GM23338 (cell line): ENCODE results near the gene EYA3.

ENCODE experiments used
- CREB1 ChIP-seq: fragments of 250-450 bp; sonication (Bioruptor Pico); IDR thresholded peaks from 2 replicates; pipeline ENCODE4 v1.5.0; 2020; ENCODE audit warnings: low read depth, mild to moderate bottlenecking, moderate library complexity
- CTCF ChIP-seq, 2 experiments: fragments of 200-600 bp in 1 of 2; sonication (generic) in 1 of 2; conservative IDR thresholded peaks; 2 replicates each; pipeline versions ENCODE4 v1.5.1 to v1.6.1; 2016 to 2017; ENCODE audit warnings: antibody characterized with exemption in 2 of 2, low read depth in 2 of 2, mild to moderate bottlenecking in 2 of 2, moderate library complexity in 1 of 2
- ETS1 ChIP-seq: IDR thresholded peaks from 2 replicates; pipeline ENCODE4 v1.6.1; 2016; ENCODE audit warnings: antibody characterized with exemption
- EZH2 ChIP-seq: fragments of 200-600 bp; sonication (generic); IDR thresholded peaks from one replicate; pipeline ENCODE4 v1.8.0; 2017; ENCODE audit warnings: antibody characterized with exemption, mild to moderate bottlenecking, low read depth; ENCODE audit not compliant: unreplicated experiment
- EZH2phosphoT487 ChIP-seq: fragments of 200-600 bp; sonication (generic); IDR thresholded peaks from one replicate; pipeline ENCODE4 v1.8.1; 2018; ENCODE audit warnings: antibody characterized with exemption; ENCODE audit not compliant: unreplicated experiment
- JUNB ChIP-seq: IDR thresholded peaks from one replicate; pipeline ENCODE4 v1.6.1; 2016; ENCODE audit warnings: antibody characterized with exemption; ENCODE audit not compliant: unreplicated experiment
- POLR2AphosphoS5 ChIP-seq: IDR thresholded peaks from 2 replicates; pipeline ENCODE4 v1.6.1; 2016; ENCODE audit warnings: antibody characterized with exemption, low read depth
- REST ChIP-seq: IDR thresholded peaks from one replicate; pipeline ENCODE4 v1.6.1; 2018; ENCODE audit warnings: antibody characterized with exemption; ENCODE audit not compliant: unreplicated experiment
- STAT1 ChIP-seq: IDR thresholded peaks from one replicate; pipeline ENCODE4 v1.6.1; 2016; ENCODE audit warnings: antibody characterized with exemption; ENCODE audit not compliant: unreplicated experiment
- ZNF114 ChIP-seq: fragments of 250-450 bp; sonication (Bioruptor Pico); IDR thresholded peaks from 2 replicates; pipeline ENCODE4 v1.5.0; 2020; ENCODE audit warnings: mild to moderate bottlenecking, moderate library complexity
- ZNF331 ChIP-seq: fragments of 250-450 bp; sonication (Bioruptor Pico); IDR thresholded peaks from 2 replicates; pipeline ENCODE4 v1.5.0; 2020; ENCODE audit warnings: low read depth, mild to moderate bottlenecking, moderate library complexity
- ZNF462 ChIP-seq: fragments of 250-450 bp; sonication (Bioruptor Pico); IDR thresholded peaks from 2 replicates; pipeline ENCODE4 v1.5.0; 2020; ENCODE audit warnings: mild to moderate bottlenecking, moderate library complexity

DNA sequence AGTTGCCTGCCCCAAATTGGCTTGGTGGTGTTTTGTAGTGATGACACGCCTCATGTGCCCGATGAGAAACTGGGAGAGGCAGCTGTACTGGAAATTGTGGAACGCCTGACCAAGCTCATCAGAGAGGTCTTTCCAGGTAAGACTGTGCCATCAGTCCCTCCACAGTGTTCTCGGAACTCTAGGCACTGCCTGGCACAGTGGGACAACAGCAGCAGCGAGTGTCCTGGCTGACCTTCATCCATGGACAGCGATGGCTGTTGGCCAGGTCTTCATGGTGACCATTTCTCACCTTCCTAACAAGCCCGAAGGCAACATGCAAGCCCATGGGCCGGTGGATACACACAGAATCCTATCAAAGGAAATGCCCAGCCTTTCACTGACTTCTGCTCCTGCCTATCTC, 139.4 kb downstream of the EYA3 start:
- TF ChIP-seq EZH2phosphoT487 (no peak), EZH2 (no peak), CTCF (conservative IDR thresholded peaks at IDR 0.05; ENCODE audit: low read depth in 2 of 2) (no peak), REST (no peak), JUNB (no peak), STAT1 (no peak), POLR2AphosphoS5 (no peak), CREB1 (CRISPR knock-in tag) (no peak), ZNF331 (CRISPR knock-in tag) (no peak), ETS1 (no peak), ZNF462 (CRISPR knock-in tag) (no peak), ZNF114 (CRISPR knock-in tag) (no peak)
